Smooth muscle cell (in vitro differentiated cells): Measurements from ENCODE around the gene RPL29. TPM values are rescaled to one million over a fixed set of nuclear protein-coding genes. Genes with fewer than 3 reads are reported as not detected.

Experiments
- DNase-seq: peaks from one replicate; lab custom pipeline; 2025; ENCODE audit not compliant: unreplicated experiment; lab: John Stamatoyannopoulos, UW
- H2AFZ ChIP-seq: fragments of 200-600 bp; sonication (generic); 2 replicates; pipeline ENCODE4 v1.6.0; 2016; ENCODE audit warnings: antibody characterized with exemption, low read depth, mild to moderate bottlenecking
- H3F3A ChIP-seq: fragments of 200-600 bp; sonication (generic); 2 replicates; pipeline ENCODE4 v1.6.0; 2017; ENCODE audit warnings: antibody characterized with exemption, low read depth
- H3K27ac ChIP-seq: fragments of 200-600 bp; sonication (generic); 2 replicates; pipeline ENCODE4 v1.5.1; 2016; ENCODE audit warnings: low read depth, mild to moderate bottlenecking
- H3K27me3 ChIP-seq: fragments of 200-600 bp; sonication (generic); 2 replicates; pipeline ENCODE4 v1.6.1; 2016; ENCODE audit warnings: low read depth, mild to moderate bottlenecking
- H3K36me3 ChIP-seq: fragments of 200-600 bp; sonication (generic); 2 replicates; pipeline ENCODE4 v1.5.1; 2016; ENCODE audit warnings: low read depth
- H3K4me1 ChIP-seq: fragments of 200-600 bp; sonication (generic); 2 replicates; pipeline ENCODE4 v1.5.1; 2016; ENCODE audit warnings: low read depth
- H3K4me2 ChIP-seq: fragments of 200-600 bp; sonication (generic); 2 replicates; pipeline ENCODE4 v1.6.0; 2016; ENCODE audit warnings: mild to moderate bottlenecking
- H3K4me3 ChIP-seq: fragments of 200-600 bp; sonication (generic); 2 replicates; pipeline ENCODE4 v1.5.1; 2016; ENCODE audit warnings: mild to moderate bottlenecking
- H3K79me2 ChIP-seq: fragments of 200-600 bp; sonication (generic); 2 replicates; pipeline ENCODE4 v1.6.0; 2016; ENCODE audit warnings: low read depth, mild to moderate bottlenecking
- H3K9ac ChIP-seq: fragments of 200-600 bp; sonication (generic); 2 replicates; pipeline ENCODE4 v1.6.0; 2016; ENCODE audit warnings: low read depth
- H3K9me3 ChIP-seq: fragments of 200-600 bp; sonication (generic); replicated peaks from 2 replicates; pipeline ENCODE4 v1.5.1; 2016; ENCODE audit warnings: low read depth
- H4K20me1 ChIP-seq: fragments of 200-600 bp; sonication (generic); 2 replicates; pipeline ENCODE4 v1.6.0; 2016; ENCODE audit warnings: low read depth
- WGBS: methylation state at CpG from one replicate; pipeline ENCODE4 v1.1.7; 2016; ENCODE audit warnings: low lambda C conversion rate; 5-methylcytosine and 5-hydroxymethylcytosine counted together
- polyA plus RNA-seq: library from polyadenylated mRNA; unstranded; fragments of >200 nt; fragmentation: Nextera tagmentation; extraction: Ambion mirVana; gene quantifications from 2 replicates; pipeline ENCODE4 v1.2.1, GENCODE V29; 2016
- total RNA-seq: library from RNA; depleted of rRNA; stranded (reverse); fragments of >200 nt; gene quantifications from 2 replicates; pipeline ENCODE4 v1.2.3, GENCODE V29; 2014
- TF ChIP-seq, protein P1 (sequence below): fragments of 200-600 bp; sonication (generic); IDR thresholded peaks from 2 replicates; pipeline ENCODE4 v1.5.1; 2017; ENCODE audit warnings: borderline replicate concordance, mild to moderate bottlenecking, antibody characterized with exemption; ENCODE audit not compliant: insufficient read depth, poor library complexity, severe bottlenecking

The RPL29 gene
- total and polyA plus RNA-seq, 2 experiments from 2014 or later = 708 to 1,004 TPM

DNA sequence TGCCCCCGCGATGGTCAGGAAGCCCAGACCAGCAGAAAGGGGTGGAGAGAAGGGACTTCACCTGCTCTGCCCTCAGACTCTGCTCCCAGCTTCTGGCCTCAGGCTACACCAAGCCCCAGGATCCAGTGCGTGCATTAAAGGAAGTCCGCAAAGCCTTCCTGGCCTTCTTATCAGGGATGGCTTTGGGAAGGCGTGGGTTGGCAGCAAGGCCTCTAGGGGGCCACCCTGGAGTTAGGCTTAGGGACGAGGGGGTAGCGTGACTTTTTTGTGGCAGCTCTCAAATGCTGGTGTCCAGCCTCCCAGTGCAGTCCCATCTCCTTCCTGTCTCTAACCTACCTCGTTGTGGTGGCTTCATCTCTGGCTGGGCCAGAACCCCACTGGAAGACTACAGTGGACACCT is 18.9 kb upstream of the RPL29 start:
- no peaks in the 10 kb centered on the region for H3K4me1 ChIP-seq
- WGBS = 28% methylated on average over 8 of the region's 8 CpGs
- H3K79me2 ChIP-seq = no peaks in the 10 kb centered on the region
- no peaks in the 10 kb centered on the region for H3F3A ChIP-seq
- H2AFZ ChIP-seq = no peak overlapping the region
- H3K9ac ChIP-seq = no peak overlapping the region
- no peak overlapping the region for H3K4me3 ChIP-seq
- TF ChIP-seq, protein P1, sequence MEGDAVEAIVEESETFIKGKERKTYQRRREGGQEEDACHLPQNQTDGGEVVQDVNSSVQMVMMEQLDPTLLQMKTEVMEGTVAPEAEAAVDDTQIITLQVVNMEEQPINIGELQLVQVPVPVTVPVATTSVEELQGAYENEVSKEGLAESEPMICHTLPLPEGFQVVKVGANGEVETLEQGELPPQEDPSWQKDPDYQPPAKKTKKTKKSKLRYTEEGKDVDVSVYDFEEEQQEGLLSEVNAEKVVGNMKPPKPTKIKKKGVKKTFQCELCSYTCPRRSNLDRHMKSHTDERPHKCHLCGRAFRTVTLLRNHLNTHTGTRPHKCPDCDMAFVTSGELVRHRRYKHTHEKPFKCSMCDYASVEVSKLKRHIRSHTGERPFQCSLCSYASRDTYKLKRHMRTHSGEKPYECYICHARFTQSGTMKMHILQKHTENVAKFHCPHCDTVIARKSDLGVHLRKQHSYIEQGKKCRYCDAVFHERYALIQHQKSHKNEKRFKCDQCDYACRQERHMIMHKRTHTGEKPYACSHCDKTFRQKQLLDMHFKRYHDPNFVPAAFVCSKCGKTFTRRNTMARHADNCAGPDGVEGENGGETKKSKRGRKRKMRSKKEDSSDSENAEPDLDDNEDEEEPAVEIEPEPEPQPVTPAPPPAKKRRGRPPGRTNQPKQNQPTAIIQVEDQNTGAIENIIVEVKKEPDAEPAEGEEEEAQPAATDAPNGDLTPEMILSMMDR = peak; percentile 22
- no peak overlapping the region for H3K27ac ChIP-seq
- no peaks in the 10 kb centered on the region for H3K27me3 ChIP-seq
- no peaks in the 10 kb centered on the region for H4K20me1 ChIP-seq
- H3K9me3 ChIP-seq = no peaks in the 10 kb centered on the region
- peak overlapping the region; percentile 49 for H3K4me2 ChIP-seq
- no peak for DNase-seq
- no peaks in the 10 kb centered on the region for H3K36me3 ChIP-seq

DNA sequence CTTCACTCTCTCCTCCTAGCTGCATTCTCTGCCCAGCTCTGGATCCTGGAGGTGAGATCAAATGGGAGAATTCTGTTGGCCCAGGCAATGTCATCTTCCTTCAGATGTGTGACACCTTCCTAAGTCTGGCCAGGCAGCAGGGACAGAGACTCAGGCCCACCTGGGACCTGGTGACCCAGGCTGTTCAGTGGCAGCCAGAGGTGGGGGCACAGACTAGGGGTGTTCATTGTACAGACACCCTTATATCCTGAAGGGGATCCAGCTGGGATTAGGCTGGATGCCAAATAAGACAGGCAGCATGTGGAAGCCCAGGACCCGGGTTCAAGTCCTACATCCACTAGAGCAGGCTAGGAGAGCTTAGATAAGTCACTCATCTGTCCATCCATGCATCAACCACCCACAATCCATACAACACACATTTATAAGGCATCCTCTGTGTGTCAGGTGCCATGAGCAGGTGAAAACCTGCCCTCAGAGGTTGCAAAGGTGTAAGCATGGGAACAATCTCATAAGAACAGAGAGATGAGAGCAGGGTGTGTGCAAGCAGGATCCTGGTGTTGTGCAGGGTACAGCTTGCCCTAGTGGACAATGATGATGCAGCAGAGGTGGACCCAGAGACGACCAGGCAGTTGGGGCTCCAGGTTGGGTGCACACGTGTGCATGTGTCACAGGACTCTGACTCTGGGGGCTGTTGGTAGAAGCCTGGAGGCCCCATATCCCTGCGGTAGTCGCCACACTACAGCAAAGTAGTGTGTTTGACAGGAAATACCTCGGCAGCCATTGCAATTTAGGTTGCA is 18.3 kb upstream of the RPL29 start:
- H4K20me1 ChIP-seq = no peaks in the 10 kb centered on the region
- TF ChIP-seq, protein P1 = no peak
- no peaks in the 10 kb centered on the region for H3K4me1 ChIP-seq
- no peak overlapping the region for H3K27ac ChIP-seq
- no peaks in the 10 kb centered on the region for H3K9me3 ChIP-seq
- no peaks in the 10 kb centered on the region for H3K79me2 ChIP-seq
- H3K36me3 ChIP-seq = no peaks in the 10 kb centered on the region
- no peak overlapping the region for H3K4me3 ChIP-seq
- H3K9ac ChIP-seq = no peak overlapping the region
- H3K27me3 ChIP-seq = no peaks in the 10 kb centered on the region
- H2AFZ ChIP-seq = no peak overlapping the region
- DNase-seq = no peak
- H3K4me2 ChIP-seq = peak overlapping the region; percentile 49
- no peaks in the 10 kb centered on the region for H3F3A ChIP-seq
- 71% methylated on average over 6 of the region's 6 CpGs for WGBS

DNA sequence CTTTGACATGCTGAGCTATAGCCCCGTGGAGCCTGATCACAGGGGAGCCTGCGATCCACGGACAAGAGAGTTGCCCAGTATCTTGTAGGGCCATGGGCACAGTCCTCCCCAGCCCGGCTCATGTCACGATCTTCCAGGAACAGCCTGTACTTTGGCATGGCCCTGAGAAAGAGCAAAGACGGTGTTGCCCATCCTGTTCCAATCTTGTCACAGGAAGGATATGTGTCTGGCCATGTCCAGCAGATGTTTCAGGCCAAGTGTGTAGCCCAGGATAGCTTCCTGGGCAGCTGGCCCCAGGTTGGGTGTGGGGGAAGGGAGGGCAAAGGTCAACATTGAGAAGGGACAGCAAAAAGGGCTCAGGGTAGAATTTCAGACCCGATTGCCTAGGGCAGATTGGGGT is 17.0 kb upstream of the RPL29 start:
- Histone ChIP-seq H3K4me1 (no peaks in the 10 kb centered on the region), H3K4me2 (no peak overlapping the region), H3F3A (no peaks in the 10 kb centered on the region), H3K9ac (no peak overlapping the region), H4K20me1 (no peaks in the 10 kb centered on the region), H3K4me3 (no peak overlapping the region), H3K9me3 (no peaks in the 10 kb centered on the region), H3K27ac (no peak overlapping the region), H2AFZ (no peak overlapping the region), H3K36me3 (no peaks in the 10 kb centered on the region), H3K27me3 (no peaks in the 10 kb centered on the region), H3K79me2 (no peaks in the 10 kb centered on the region)
- no peak for DNase-seq
- WGBS = 90% methylated on average over 7 of the region's 7 CpGs
- TF ChIP-seq, protein P1 = no peak

DNA sequence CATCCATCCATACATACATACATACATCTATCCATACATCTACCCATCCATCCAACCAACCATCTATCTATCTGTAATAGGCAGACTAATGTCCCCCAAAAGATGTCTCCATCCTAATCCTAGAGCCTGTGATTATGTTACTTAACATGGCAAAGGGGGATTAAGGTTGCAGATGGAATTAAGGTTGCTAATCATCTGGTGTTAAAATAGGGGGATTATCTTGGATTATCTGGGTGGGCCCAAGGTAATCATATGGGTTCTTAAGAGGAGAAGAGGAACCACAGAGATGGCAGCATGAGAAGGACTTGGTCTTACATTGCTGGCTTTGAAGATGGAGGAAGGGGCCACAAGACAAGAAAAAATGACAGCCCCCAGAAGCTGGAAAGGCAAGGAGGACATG is 14.7 kb upstream of the RPL29 start:
- Histone ChIP-seq H2AFZ (no peak overlapping the region), H3K27me3 (no peaks in the 10 kb centered on the region), H3F3A (no peaks in the 10 kb centered on the region), H3K4me1 (peaks cover 8% of the 10 kb centered on the region), H3K9me3 (no peaks in the 10 kb centered on the region), H3K79me2 (no peaks in the 10 kb centered on the region), H3K4me2 (no peak overlapping the region), H3K36me3 (no peaks in the 10 kb centered on the region), H4K20me1 (no peaks in the 10 kb centered on the region), H3K4me3 (no peak overlapping the region), H3K9ac (no peak overlapping the region), H3K27ac (no peak overlapping the region)
- DNase-seq = no peak
- TF ChIP-seq, protein P1 = no peak
